RPMI7951 (cell line): ENCODE data around the gene TRIAP1. TPM values are rescaled to one million over a fixed set of nuclear protein-coding genes. Genes with fewer than 3 reads are reported as not detected.

Source experiments
- total RNA-seq: library from RNA; depleted of rRNA; stranded (reverse); fragments of >200 nt; shearing (Covaris generic); gene quantifications from 2 replicates; pipeline ENCODE4 v1.2.3, GENCODE V29; 2014; rRNA removed

TRIAP1 gene
- total RNA-seq, 1 experiment from 2014 or later, result 26.9 TPM

Other genes starting within 250 kb of the TRIAP1 start
- gene RPLP0, start 245.3 kb downstream of the TRIAP1 start, total RNA-seq, result 3,658 and 4,112 TPM in 2 replicates
- 51.0 and 57.9 TPM in 2 replicates for gene PXN, start 180.7 kb downstream of the TRIAP1 start, total RNA-seq
- under 0.01 TPM in 2 replicates for gene RNU4-2, start 154.5 kb downstream of the TRIAP1 start, total RNA-seq
- gene RNU4-1, start 153.1 kb downstream of the TRIAP1 start, total RNA-seq, result under 0.01 TPM in 2 replicates
- 1.9 and 2.2 TPM in 2 replicates for gene SIRT4, start 144.1 kb downstream of the TRIAP1 start, total RNA-seq
- gene PLA2G1B, start 118.6 kb downstream of the TRIAP1 start, total RNA-seq, result 1.1 TPM in 1 of 2 replicates, not detected in the other
- not detected in 2 replicates for gene MSI1, start 77.2 kb downstream of the TRIAP1 start, total RNA-seq
- gene COX6A1, start 8.3 kb downstream of the TRIAP1 start, total RNA-seq, result 430 and 475 TPM in 2 replicates
- 17.7 and 17.8 TPM in 2 replicates for gene GATC, start 60 bp upstream of the TRIAP1 start, total RNA-seq
- 172 and 194 TPM in 2 replicates for gene SRSF9, start 23.4 kb upstream of the TRIAP1 start, total RNA-seq
- gene DYNLL1, start 49.7 kb upstream of the TRIAP1 start, total RNA-seq, result 585 and 618 TPM in 2 replicates
- gene COQ5, start 82.8 kb upstream of the TRIAP1 start, total RNA-seq, result 32.3 and 34.1 TPM in 2 replicates
- gene RNF10, start 88.0 kb upstream of the TRIAP1 start, total RNA-seq, result 60.8 and 74.8 TPM in 2 replicates
- gene POP5, start 135.0 kb upstream of the TRIAP1 start, total RNA-seq, result 80.9 and 89.1 TPM in 2 replicates
- gene CABP1, start 194.2 kb upstream of the TRIAP1 start, total RNA-seq, result 0.10 TPM in 1 of 2 replicates, not detected in the other
- 80.7 and 87.7 TPM in 2 replicates for gene MLEC, start 240.8 kb upstream of the TRIAP1 start, total RNA-seq